NCI-H1694 (cell line): ENCODE results near the gene RAVER2.
A peak's percentile ranks its signal among the peaks of the same experiment; 100 is the strongest.
"Not testable (repeated sequence)": the region's sequence is repeated elsewhere in the genome, so short reads cannot be mapped to it uniquely, and the experiment has no call there.

ENCODE experiments used
- DNase-seq: peaks from one replicate; lab custom pipeline; 2025; lab: John Stamatoyannopoulos, UW

Gene RAVER2, protein sequence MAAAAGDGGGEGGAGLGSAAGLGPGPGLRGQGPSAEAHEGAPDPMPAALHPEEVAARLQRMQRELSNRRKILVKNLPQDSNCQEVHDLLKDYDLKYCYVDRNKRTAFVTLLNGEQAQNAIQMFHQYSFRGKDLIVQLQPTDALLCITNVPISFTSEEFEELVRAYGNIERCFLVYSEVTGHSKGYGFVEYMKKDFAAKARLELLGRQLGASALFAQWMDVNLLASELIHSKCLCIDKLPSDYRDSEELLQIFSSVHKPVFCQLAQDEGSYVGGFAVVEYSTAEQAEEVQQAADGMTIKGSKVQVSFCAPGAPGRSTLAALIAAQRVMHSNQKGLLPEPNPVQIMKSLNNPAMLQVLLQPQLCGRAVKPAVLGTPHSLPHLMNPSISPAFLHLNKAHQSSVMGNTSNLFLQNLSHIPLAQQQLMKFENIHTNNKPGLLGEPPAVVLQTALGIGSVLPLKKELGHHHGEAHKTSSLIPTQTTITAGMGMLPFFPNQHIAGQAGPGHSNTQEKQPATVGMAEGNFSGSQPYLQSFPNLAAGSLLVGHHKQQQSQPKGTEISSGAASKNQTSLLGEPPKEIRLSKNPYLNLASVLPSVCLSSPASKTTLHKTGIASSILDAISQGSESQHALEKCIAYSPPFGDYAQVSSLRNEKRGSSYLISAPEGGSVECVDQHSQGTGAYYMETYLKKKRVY

DNA sequence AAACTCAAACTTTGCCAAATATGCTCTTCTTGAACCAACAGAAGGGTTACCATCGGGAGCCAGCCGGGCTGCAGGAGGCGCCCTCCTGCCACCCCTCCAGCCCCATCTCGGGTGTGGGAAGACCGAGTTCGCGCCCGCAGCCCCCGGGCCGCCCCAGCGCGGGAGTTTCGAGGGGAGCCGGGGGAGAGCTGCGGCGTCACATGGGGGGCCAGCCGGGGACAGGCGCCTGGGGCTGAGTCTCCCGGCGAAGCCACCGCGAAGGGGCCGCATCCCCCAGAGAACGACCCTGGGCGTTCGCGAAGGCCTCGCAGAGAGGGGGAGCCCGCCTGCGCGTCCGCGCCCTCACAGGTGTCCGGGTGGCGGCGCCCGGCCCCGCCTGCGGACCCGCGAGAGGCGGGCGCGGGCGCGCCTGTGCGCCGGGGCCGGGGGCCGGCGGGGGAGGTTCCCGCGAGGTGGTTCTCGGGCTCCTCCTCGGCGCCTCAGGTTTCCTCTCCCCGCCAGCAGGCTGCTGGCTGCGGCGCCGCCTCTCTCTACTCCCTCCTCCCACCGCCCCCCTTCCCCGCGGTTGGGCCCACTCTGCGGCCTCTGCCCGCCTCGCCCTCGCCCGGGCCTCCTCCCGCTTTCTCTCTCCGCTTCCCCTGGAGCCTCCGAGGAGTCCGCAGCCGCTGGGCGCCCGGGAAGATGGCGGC, at the start of gene RAVER2:
TSS of gene RAVER2 (plus strand) at position 584 of the 689 bp plus-strand sequence. CDS start at position 682, 98 bp downstream.
- DNase-seq: peak; percentile 57

DNA sequence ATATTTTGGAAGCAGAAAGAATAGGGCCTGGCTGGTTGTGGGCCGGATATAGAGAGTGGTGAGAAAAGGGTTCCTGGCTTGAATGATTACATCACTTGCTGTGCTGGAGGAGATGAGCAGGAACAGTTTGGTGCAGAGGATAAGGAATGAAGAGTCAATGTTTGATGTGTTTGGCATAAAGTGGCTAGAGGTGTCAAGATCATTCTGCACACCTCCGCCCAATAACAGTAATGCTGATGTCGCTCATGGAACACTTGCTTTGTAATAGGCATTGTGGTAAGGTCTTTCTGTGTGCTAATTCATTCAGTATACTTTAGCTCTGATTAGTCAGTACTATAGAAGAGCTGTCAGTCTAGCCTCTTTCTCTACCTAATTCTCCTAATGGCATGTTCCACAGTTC, 48.0 kb upstream of the RAVER2 start:
- DNase-seq: no peak

DNA sequence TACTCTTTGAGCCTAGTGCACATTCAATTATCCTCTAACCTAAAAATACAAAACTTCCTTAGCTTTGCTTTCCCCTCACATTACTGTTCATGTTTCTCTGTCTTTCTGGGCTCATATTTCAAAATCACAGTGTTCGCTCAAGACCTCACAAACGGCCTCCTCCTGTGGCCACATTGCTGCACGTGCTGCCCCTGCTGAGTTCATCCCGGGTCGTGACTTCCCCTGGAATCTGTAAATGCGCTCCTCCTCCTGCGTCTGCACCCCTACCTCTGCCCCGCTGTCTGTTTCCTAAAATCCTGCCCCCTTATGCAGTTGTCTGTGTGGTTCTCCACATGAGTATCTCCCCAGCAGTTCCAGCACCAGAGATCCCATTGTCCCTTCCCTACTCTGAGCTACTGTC, 45.5 kb upstream of the RAVER2 start:
- no peak for DNase-seq

DNA sequence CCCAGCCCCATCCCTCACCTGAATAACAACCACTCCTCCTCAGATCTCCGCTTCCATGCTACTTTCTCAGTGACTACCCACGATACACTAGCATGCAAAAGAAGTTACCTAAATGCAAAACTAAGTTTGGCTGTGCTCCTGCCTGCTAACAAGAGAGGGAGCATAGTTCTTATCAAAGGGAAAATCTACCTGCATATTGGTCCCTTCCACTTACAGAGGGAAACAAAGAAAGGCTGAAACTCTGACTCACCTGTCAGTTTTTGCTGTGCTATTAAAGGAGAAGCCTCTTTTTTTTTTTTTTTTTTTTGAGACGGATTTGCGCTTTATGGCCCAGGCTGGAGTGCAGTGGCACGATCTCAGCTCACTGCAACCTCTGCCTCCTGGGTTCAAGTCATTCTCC, 43.8 kb upstream of the RAVER2 start:
- DNase-seq: no peak

DNA sequence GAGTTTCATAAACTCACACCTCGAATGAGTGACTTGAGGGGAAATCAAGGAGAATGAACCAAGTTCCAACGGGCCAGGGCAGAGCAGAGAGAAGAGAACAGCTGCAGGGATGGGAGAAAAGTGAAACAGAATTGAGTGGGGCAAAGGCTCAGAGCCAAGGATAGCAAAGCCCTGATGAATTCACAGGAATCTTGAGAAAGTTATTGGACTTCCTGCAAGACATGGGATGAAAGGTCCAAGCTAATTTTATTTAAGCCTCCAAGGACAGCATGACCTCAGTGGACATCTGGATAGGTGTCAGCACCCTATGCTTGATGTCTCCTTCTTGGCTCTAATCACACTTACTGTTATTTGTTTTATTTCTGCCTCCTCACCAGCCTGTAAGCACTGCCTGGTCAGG, 43.0 kb upstream of the RAVER2 start:
- DNase-seq: no peak

DNA sequence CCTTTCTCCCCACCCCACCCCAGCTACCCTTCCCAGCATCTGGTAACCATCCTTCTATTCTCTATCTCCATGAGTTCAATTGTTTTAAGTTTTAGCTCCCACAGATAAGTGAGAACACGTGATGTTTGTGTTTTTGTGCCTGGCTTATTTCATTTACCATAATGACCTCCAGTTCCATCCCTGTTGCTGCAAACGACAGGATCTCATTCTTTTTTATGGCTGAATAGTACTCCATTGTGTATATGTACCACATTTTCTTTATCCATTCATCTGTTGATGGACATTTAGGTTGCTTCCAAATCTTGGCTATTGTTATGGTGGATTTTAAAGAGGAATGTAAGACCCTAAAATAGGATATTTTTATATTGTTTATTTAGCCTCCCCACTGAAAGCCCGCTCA, 42.2 kb upstream of the RAVER2 start:
- DNase-seq: not testable (repeated sequence)

DNA sequence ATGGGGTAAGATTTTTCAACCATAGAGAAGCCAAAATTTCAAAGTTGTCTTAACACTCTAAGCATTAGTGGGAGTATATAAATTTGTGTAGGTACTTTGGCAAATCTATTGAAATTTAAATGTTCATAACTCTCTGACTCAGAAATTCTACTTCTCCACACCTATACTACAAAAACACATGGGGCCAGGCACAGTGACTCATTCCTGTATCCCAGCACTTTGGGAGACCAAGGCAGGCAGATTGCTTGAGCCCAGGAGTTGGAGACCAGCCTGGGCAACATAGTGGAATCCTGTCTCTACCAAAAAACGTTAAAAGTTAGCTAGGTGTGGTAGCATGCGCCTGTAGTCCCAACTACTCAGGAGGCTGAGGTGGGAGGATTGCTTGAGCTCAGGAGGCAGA, 41.3 kb upstream of the RAVER2 start:
- no peak for DNase-seq

DNA sequence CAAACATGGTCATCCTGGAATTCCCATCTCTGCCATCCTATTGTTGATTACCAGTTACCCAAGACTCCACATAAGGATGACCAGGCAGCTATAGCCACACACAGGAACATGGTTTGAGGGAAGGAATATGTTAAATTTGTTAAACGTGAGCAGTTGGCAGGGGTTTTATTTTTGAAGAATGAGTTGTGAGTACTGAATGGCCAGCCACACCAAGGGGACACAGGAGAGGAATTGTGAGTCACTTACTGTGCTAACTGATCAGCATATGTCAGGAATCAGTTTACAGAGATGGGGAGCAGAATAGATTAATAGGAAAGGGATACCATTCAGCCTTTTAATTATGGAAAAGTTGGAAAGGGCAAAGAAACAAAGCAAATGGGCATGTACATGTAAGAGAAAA, 39.3 kb upstream of the RAVER2 start:
- DNase-seq: no peak

DNA sequence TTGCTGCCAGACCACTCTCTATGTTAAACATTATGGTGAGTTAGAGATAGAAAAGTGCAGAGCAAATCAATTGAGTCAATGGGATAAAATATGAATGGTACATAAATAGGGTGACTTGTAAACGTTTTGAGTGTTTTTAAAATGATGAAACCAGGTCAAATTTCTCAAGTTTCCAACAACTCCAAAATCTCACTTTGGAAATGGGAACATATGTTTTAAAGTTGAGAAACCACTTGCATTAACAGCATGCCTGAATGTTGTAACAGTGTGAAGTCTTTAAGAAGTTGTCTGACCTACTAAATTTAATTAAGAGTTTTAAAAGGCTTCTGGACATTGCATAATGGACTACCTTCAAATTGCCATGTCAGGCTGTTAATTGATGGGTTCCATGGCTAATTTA, 33.6 kb upstream of the RAVER2 start:
- DNase-seq: no peak

DNA sequence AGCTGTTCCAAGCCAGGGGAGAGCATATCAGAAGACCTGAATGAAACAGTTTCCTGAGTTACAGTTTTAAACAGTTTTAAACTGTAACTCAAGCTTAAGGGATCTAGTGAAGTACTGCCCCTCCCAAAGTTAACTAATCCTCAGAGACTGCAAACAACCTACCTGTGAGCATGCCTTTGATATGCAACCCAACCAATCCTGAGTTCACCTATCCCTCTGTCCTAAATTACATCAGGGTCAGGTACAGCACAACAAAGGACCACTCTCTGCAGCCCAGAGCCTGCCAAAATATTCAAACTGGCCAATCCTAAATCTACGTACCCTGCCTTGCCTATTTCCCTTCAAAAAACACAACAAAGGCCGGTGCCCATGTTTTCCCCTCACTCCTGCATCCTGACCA, 32.8 kb upstream of the RAVER2 start:
- no peak for DNase-seq

DNA sequence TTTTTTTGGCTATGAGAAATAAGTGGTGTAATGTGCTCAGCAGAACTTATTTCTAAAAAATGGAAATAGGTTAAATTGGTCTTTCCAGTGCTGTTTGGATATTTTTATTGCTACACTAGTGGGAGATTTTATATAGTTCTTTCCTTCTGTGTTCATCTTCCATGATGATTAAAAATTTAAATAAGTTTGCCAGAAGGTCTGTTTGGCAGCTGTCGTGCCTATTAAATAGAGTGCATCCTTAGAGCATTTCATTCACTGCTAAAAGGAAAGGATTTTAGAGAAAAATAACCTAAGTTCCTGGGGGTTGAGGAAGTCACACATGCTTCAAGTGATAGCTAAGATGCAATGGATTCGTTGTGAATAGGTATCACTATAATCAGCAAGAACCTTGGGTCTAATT, 29.7 kb upstream of the RAVER2 start:
- no peak for DNase-seq

DNA sequence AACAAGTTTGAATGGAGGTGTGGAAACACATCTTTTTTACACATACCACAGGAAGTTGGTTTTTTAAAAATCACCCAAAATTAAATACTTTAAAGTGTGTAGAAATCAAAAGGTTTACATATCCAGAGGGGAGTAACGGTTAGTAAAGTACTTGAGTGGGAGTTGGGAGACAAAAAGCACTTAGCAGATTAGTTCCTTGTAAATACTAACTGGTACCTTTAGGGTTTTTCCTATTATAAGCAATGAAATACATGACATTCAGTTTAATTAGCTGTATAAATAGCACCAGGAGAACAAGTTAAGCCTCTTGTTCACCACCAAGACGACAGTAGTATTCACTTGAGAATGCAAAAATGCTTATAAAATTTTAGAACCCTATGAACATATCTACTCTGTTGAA, 23.7 kb upstream of the RAVER2 start:
- DNase-seq: no peak

DNA sequence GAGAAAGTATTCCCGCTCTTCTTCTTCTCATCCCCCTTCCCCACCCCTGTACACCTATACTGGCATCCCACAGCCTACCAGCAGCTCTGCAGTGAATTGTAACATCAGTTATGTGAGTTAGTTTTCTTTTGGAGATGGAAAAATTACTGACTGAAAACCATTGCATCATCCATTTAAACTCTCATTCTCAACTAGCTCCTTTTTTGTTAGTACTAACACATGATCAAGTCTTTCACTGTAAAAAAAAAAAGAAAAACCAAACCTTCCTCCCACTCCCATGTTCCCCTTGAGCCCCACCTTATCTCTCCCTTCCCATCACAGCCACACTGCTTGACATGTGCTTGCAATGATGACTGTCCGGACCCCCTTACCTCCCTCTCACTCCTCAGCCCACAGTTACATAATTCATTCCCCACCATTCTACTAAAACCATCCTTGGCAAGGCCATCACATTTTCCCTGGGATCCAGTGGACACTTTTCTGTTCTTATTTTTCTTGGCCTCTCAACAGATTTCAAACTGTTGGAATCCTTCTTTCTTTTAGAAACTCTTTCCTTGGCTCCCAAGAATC, 23.2 kb upstream of the RAVER2 start:
- DNase-seq: no peak

DNA sequence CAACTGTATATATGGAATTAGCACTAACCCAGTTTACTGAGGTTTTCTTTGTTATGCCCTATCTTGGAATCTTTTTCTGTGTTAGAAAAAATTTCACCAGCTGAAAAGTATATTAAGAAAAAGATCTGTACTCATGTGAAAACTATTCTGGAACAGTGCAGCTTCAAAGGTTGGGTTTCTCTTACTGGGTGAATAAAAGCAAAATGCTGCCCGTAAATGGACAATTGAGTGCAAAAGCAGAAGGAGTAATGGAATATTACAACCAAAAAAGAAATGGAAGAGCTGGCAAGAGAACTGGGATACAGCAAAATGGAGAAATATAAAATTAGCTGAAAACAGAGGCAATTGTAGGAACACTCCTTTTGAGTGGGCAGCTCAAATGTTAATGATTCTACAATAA, 17.0 kb upstream of the RAVER2 start:
- no peak for DNase-seq

DNA sequence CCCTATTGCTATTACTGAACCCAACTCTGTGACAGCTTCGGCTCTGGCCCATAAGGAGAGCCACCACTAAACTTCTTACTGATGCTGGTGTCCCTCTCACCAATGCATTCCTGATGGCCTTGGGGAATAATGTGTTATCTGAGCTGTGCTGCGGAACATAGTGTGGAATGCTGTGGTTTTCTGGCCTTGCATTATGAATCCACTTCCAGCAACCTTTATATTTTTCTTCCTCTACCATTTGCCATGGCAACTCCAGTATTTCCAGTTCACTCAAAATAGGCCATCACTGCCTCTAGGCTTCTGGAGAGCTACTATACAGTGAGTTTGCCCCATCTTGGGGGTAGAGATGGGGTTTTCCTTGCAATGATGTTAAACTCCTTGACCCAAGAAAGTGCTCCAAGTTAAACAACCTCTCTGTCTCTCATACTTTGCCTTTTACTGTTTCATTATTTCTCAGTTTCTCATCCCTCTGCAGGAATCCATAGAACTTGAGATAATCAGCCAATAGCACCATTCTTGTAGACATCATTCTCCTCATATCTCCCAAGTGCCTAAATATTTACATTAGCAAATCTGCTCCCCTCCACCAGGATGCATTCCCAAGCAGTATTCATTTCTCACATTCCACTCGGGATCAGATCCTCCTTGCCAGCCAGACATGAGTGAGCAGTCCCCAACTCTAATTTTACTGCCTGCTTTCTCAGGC, 11.1 kb upstream of the RAVER2 start:
- no peak for DNase-seq

DNA sequence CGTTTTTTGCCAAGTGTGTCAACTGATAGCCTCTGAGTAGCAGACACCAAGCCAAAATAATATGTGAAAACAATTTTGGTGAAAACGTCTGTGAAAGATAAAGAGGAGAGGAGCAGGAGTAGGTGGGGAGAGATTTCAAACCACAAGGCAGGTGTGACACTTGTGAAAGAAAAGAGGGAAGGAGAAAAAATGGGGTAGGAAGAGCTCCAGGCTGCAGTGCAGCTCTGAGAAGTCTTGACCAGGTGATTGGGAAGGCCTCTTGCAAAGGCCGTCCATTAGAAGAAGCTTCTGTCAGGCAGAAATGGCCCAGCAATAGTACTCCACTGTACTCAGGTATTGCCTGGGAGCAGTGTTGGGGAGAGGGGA, 10.6 kb upstream of the RAVER2 start:
- no peak for DNase-seq

DNA sequence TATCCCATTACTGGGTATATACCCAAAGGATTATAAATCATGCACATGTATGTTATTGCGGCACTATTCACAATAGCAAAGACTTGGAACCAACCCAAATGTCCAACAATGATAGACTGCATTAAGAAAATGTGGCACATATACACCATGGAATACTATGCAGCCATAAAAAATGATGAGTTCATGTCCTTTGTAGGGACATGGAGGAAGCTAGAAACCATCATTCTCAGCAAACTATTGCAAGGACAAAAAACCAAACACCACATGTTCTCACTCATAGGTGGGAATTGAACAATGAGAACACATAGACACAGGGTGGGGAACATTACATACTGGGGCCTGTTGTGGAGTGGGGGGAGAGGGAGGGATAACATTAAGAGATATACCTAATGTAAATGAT, 4.2 kb upstream of the RAVER2 start:
- DNase-seq: not testable (repeated sequence)

DNA sequence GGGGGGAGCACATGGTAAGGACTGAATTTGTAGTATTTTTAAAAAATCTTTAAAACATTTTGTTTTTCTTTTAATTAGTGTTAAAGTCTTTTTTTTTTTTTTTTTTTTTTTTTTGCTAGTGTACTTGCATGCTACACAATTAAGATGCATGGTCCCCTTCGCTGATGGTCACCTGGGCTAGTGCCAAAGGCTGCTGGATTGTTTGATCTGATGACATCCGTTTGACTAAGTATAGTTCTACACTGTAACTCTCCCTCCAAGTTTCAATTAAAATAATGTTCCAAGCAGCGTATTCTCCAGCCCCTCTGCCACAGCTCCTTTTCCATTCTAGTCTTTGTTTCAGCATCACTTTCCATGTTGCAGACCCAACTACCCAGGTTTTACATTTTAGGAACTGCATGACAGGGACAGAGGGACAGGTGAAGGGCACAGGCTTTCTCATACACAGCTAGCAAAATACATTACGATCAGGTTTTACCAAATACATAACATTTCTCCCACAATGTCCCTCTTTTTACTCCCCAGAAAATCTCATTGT, 852 bp upstream of the RAVER2 start:
- no peak for DNase-seq

DNA sequence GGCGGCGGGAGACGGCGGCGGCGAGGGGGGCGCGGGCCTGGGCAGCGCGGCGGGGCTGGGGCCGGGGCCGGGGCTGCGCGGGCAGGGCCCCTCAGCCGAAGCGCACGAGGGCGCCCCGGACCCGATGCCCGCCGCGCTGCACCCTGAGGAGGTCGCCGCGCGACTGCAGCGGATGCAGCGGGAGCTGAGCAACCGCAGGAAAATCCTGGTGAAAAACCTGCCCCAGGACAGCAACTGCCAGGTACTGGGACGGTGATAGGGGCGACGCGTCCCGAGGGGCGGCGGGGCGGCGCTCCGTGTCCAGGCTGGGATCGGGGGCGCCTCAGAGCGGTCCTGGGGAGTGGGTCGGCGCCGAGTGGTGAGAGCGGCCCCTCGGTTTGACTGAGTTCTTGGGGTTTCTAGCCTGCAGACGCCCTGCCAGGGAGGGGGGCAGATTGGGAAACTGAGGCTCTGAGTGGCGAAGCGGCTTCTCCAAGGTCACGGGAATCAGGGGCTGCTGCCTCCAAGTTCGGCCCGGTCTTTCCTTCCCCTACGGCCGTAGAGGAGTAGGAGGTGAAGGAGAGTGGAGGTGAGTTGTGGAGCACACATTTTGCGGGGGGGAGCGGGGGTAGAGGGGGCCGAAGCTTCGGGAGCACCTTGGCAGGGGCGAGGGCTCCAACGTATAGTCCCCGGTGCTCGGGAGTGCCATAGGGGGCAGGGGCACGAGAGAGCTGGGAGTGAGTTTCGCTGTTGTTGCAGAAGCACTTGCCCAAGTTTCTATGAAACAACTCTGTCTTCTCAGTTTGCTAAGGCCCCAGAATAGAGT, 508 bp downstream of the RAVER2 start:
- DNase-seq: peak; percentile 7

DNA sequence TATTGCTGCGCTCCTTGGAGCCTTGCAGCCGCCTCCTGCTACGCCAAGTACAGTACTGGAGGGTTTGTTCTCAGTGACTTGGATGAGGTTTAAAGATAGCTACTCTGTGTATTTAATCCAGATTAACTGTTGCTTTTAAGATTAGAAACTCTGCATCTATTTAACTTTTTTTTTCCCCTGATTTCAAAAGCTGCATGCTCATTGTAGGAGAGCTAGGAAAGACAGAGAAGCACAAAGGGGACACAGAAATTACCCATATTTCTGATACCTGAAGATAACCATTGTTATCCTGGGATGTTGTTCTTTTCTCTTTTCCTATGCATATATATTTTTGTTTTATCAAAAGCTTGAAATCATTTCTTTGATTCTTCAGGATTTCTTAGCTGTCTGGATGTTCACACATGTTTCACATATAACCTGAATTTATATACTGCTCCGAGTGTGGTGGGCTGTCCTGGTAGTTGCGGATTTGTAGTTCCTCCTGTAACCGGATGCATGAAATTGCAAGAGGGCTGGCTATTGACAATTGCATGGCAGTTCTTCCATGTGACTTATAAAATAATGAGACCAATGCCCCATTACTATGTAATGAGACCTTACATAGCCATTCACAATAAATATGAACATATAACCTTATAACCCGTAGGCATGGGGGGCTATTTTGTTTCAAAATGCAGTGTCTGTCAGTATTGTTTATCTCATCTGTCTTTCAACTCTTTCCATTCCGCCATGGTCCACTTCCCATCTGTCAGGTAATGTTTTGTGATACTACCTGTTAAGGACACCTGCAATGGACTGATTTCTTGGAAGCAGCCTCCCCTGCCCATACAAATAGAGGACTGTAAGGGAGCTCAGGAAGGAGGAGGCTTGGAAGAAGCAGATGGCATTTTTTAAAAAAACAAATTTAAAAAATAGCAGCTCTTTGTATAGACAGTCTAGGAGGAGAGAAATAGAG, 1.4 kb downstream of the RAVER2 start:
- peak; percentile 55 for DNase-seq
